ENCODE results near the gene CALML5. TPM values are rescaled to one million over a fixed set of nuclear protein-coding genes. Genes with fewer than 3 reads are reported as not detected.

The CALML5 gene
- total RNA-seq, 1 donor from 2014 or later, result not detected

DNA sequence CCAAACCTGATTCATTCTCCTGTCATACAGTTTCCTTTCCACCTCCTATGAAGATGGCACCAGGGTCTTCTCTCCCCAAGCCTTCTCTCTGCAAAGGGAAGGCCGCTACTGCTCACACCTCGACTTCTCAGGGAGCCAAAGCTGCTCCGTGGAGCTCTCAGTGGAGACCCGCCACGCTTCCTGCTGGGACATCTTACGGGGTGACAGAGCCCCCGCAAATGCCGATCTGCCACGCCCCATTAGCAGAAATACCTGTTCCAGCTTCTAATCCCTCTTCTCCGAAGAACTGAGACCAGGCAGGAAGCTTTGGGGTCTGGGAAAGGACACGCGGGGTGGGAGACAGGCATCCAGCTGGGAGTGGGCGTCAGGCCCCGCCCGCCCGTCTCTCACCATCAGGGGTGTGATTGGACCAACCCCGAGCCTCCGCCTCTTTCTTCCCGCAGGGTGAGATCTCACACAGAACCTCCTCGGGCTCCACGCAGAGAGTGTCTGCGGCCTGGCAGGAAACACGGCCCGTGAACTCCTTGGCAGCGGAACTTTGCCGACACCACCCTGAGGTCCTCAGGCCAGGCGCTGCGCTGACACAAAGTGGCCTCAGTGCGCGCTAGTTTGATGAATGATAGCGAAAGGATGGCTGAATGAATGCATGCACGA, 12.0 kb upstream of the CALML5 start:
- TF ChIP-seq, protein P1, sequence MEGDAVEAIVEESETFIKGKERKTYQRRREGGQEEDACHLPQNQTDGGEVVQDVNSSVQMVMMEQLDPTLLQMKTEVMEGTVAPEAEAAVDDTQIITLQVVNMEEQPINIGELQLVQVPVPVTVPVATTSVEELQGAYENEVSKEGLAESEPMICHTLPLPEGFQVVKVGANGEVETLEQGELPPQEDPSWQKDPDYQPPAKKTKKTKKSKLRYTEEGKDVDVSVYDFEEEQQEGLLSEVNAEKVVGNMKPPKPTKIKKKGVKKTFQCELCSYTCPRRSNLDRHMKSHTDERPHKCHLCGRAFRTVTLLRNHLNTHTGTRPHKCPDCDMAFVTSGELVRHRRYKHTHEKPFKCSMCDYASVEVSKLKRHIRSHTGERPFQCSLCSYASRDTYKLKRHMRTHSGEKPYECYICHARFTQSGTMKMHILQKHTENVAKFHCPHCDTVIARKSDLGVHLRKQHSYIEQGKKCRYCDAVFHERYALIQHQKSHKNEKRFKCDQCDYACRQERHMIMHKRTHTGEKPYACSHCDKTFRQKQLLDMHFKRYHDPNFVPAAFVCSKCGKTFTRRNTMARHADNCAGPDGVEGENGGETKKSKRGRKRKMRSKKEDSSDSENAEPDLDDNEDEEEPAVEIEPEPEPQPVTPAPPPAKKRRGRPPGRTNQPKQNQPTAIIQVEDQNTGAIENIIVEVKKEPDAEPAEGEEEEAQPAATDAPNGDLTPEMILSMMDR (IDR thresholded peaks at IDR 0.05; ENCODE audit: insufficient read depth, low read length, poor library complexity, severe bottlenecking), result no peak
- H3K27me3 ChIP-seq (ENCODE audit: control insufficient read depth, insufficient read depth, low read length), result no peaks in the 10 kb centered on the region
- no peaks in the 10 kb centered on the region for H3K36me3 ChIP-seq (ENCODE audit: control insufficient read depth, insufficient read depth, low read length)
- DNase-seq (ENCODE audit: low read depth), result no peak
- no peak overlapping the region for H3K4me3 ChIP-seq (ENCODE audit: low read depth, low read length)

GRCh38 chr10:5510281-5511072, 11.1 kb upstream of the CALML5 start:
- DNase-seq (ENCODE audit: low read depth), result no peak
- Histone ChIP-seq H3K4me3 (ENCODE audit: low read depth, low read length) (no peak overlapping the region), H3K27me3 (ENCODE audit: control insufficient read depth, insufficient read depth, low read length) (no peaks in the 10 kb centered on the region), H3K36me3 (ENCODE audit: control insufficient read depth, insufficient read depth, low read length) (no peaks in the 10 kb centered on the region)
- TF ChIP-seq, protein P1 (IDR thresholded peaks at IDR 0.05; ENCODE audit: insufficient read depth, low read length, poor library complexity, severe bottlenecking), result no peak

GRCh38 chr10:5509691-5510090, 10.3 kb upstream of the CALML5 start:
- H3K27me3 ChIP-seq (ENCODE audit: control insufficient read depth, insufficient read depth, low read length), result no peaks in the 10 kb centered on the region
- TF ChIP-seq, protein P1 (IDR thresholded peaks at IDR 0.05; ENCODE audit: insufficient read depth, low read length, poor library complexity, severe bottlenecking), result no peak
- no peak for DNase-seq (ENCODE audit: low read depth)
- no peak overlapping the region for H3K4me3 ChIP-seq (ENCODE audit: low read depth, low read length)
- H3K36me3 ChIP-seq (ENCODE audit: control insufficient read depth, insufficient read depth, low read length), result no peaks in the 10 kb centered on the region

DNA sequence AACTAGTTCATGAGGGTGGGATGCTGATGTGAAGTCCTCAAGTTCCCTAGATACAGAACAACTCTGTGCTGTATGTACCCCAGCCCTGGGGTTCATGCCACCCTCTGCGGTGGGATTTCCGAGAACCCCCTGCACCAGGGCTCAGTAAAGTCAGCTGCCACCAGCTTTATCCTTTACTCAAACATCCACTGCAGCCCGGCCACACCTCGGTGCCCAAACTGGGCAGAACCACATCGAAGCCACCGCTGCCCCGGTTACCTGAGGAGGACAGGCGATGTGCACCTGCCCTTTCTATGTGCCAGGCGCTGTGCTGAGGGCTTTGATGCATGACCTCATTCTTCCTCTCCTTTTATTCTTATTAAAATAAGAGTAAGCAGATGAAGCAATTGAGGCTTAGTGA, 9.9 kb upstream of the CALML5 start:
- TF ChIP-seq, protein P1 (IDR thresholded peaks at IDR 0.05; ENCODE audit: insufficient read depth, low read length, poor library complexity, severe bottlenecking), result no peak
- Histone ChIP-seq H3K4me3 (ENCODE audit: low read depth, low read length) (no peak overlapping the region), H3K36me3 (ENCODE audit: control insufficient read depth, insufficient read depth, low read length) (no peaks in the 10 kb centered on the region), H3K27me3 (ENCODE audit: control insufficient read depth, insufficient read depth, low read length) (no peaks in the 10 kb centered on the region)
- no peak for DNase-seq (ENCODE audit: low read depth)

- no peaks in the 10 kb centered on the region for H3K36me3 ChIP-seq (ENCODE audit: control insufficient read depth, insufficient read depth, low read length)
- TF ChIP-seq, protein P1 (IDR thresholded peaks at IDR 0.05; ENCODE audit: insufficient read depth, low read length, poor library complexity, severe bottlenecking), result no peak
- DNase-seq (ENCODE audit: low read depth), result no peak
- no peak overlapping the region for H3K4me3 ChIP-seq (ENCODE audit: low read depth, low read length)
- no peaks in the 10 kb centered on the region for H3K27me3 ChIP-seq (ENCODE audit: control insufficient read depth, insufficient read depth, low read length)
These were observed 9.4 kb upstream of the CALML5 start for GRCh38 chr10:5508786-5509185.
